WTC11 (cell line): ENCODE data around the gene FAM227A. TPM values are rescaled to one million over a fixed set of nuclear protein-coding genes. Genes with fewer than 3 reads are reported as not detected.

ENCODE experiments used
- ATAC-seq: fragments of 200-7000 bp; cut with Tn5 transposase; 2 replicates; pipeline ENCODE4 v1.10.0; 2021; ENCODE audit warnings: mild to moderate bottlenecking, moderate library complexity
- CTCF ChIA-PET: fragments of 300-600 bp; sonication (Branson Sonifier 250); formaldehyde crosslinking; loops from one replicate; lab custom pipeline; 2021; ENCODE audit warnings: antibody characterized with exemption; lab: Charles Lee
- POLR2A ChIA-PET: fragments of 350-600 bp; sonication (Branson Sonifier 250); formaldehyde crosslinking; loops from one replicate; lab custom pipeline; 2021; ENCODE audit warnings: antibody characterized with exemption; lab: Charles Lee
- DNase-seq: peaks from one replicate; pipeline ENCODE4 v3.0.0; 2021; ENCODE audit warnings: low spot score
- H3K27ac Mint-ChIP-seq: 2 replicates; pipeline ENCODE4 v1.8.0; 2021; ENCODE audit warnings: mixed read lengths
- H3K27me3 Mint-ChIP-seq: 2 replicates; pipeline ENCODE4 v1.8.0; 2021; ENCODE audit warnings: low read depth, mild to moderate bottlenecking, moderate library complexity, mixed read lengths
- H3K36me3 Mint-ChIP-seq: 2 replicates; pipeline ENCODE4 v1.8.0; 2021; ENCODE audit warnings: mixed read lengths
- H3K4me1 Mint-ChIP-seq: 2 replicates; pipeline ENCODE4 v1.8.0; 2022; ENCODE audit warnings: mixed read lengths
- H3K4me3 Mint-ChIP-seq: 2 replicates; pipeline ENCODE4 v1.8.0; 2021; ENCODE audit warnings: mild to moderate bottlenecking, moderate library complexity, mixed read lengths
- H3K9me3 Mint-ChIP-seq: 2 replicates; pipeline ENCODE4 v1.8.0; 2021; ENCODE audit warnings: mixed read lengths
- ARID4B ChIP-seq: sonication (generic); formaldehyde crosslinking; IDR thresholded peaks from 2 replicates; pipeline ENCODE4 v1.8.0; 2023; ENCODE audit warnings: missing genetic modification reagents, mild to moderate bottlenecking, borderline replicate concordance
- ATF1 ChIP-seq: sonication (generic); formaldehyde crosslinking; IDR thresholded peaks from 2 replicates; pipeline ENCODE4 v1.8.1; 2023; ENCODE audit warnings: mild to moderate bottlenecking, moderate library complexity, missing genetic modification reagents
- HMGXB4 ChIP-seq: sonication (generic); formaldehyde crosslinking; IDR thresholded peaks from 2 replicates; pipeline ENCODE4 v1.8.1; 2023; ENCODE audit warnings: mild to moderate bottlenecking, moderate library complexity, missing genetic modification reagents
- JAZF1 ChIP-seq: fragments of 250-450 bp; sonication (Bioruptor Pico); IDR thresholded peaks from 2 replicates; pipeline ENCODE4 v1.9.0; 2021; ENCODE audit warnings: moderate library complexity, mild to moderate bottlenecking, inconsistent platforms
- JUN ChIP-seq: sonication (generic); formaldehyde crosslinking; IDR thresholded peaks from 2 replicates; pipeline ENCODE4 v1.8.0; 2023; ENCODE audit warnings: mild to moderate bottlenecking, missing genetic modification reagents
- KAT7 ChIP-seq: sonication (generic); formaldehyde crosslinking; IDR thresholded peaks from 2 replicates; pipeline ENCODE4 v1.8.1; 2023; ENCODE audit warnings: missing genetic modification reagents, mild to moderate bottlenecking, borderline replicate concordance
- NR3C1 ChIP-seq: sonication (generic); formaldehyde crosslinking; conservative IDR thresholded peaks from 2 replicates; pipeline ENCODE4 v1.8.1; 2023; ENCODE audit warnings: low read depth, mild to moderate bottlenecking, missing genetic modification reagents
- SP1 ChIP-seq: sonication (generic); formaldehyde crosslinking; conservative IDR thresholded peaks from 2 replicates; pipeline ENCODE4 v1.8.1; 2022; ENCODE audit warnings: missing genetic modification reagents
- ZNF219 ChIP-seq: sonication (generic); formaldehyde crosslinking; IDR thresholded peaks from 2 replicates; pipeline ENCODE4 v1.8.0; 2023; ENCODE audit warnings: missing genetic modification reagents, mild to moderate bottlenecking, borderline replicate concordance
- ZSCAN18 ChIP-seq: fragments of 250-450 bp; sonication (Bioruptor Pico); IDR thresholded peaks from 2 replicates; pipeline ENCODE4 v2.1.2; 2022; ENCODE audit warnings: mild to moderate bottlenecking, moderate library complexity
- total RNA-seq: library from RNA; stranded (reverse); gene quantifications from 3 replicates; pipeline ENCODE4 v1.2.3, GENCODE V29; 2021
- TF ChIP-seq, protein P1 (sequence below): fragments of 250-450 bp; sonication (Bioruptor Pico); IDR thresholded peaks from 2 replicates; pipeline ENCODE4 v1.9.0; 2021; ENCODE audit warnings: moderate library complexity, mild to moderate bottlenecking, inconsistent platforms, borderline replicate concordance

FAM227A gene
- total RNA-seq, 1 experiment from 2014 or later: 3.8 TPM

DNA sequence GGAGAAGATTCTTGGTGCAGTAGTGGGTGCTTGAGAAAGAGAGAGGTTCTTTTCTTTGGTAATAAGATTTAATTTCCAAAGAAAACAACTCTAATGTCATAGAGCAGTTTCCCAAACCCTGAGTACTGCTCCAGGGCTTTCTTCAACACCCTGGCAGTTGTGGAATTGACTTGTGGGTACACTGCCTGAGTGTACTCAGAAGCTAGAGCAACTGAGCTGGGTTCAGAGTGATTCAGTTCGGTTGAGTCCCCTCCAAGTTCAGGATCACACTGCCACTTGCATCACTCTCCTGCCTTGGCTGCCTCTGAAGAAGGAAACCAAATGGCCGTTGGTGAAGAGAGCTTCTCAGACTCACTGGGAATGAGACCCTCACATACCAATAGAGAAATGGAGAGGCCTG lies 91.5 kb downstream of the FAM227A start:
- H3K27ac Mint-ChIP-seq: no peak overlapping the region
- DNase-seq: no peak
- CTCF ChIA-PET: interaction anchor here (0.9 kb wide), 1 partner anchor 43 kb away, joined by 3 read pairs; no protein-coding TSS in a partner anchor

DNA sequence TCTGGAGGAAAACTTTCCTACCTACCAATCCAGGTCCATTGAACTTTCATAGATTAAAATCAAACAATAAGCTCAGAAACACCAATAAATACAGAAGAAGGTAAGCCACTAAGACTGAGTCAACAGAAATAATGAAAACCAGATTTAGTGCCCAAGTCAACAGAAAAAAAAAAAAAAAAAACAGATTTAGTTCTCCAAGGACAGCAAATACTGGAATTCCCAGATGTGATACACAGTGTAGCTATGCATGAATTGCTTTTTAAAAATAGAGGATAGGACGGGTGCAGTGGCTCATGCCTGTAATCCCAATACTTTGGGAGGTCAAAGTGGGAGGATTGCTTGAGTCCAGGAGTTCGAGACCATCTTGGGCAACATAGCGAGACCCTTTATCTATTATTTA lies 101.9 kb downstream of the FAM227A start:
- no peaks in the 10 kb centered on the region for H3K36me3 Mint-ChIP-seq
- DNase-seq (no peak), ATAC-seq (no peak)
- H3K9me3 Mint-ChIP-seq: no peaks in the 10 kb centered on the region
- H3K27me3 Mint-ChIP-seq: no peaks in the 10 kb centered on the region
- ChIA-PET POLR2A (interaction anchor here (0.7 kb wide), 1 partner anchor 101 kb away, joined by 4 read pairs; no protein-coding TSS in a partner anchor), CTCF (interaction anchor here (0.8 kb wide), 1 partner anchor 502 kb away, joined by 3 read pairs; no protein-coding TSS in a partner anchor)
- no peak overlapping the region for H3K4me3 Mint-ChIP-seq
- no peaks in the 10 kb centered on the region for H3K4me1 Mint-ChIP-seq
- no peak overlapping the region for H3K27ac Mint-ChIP-seq
- TF ChIP-seq JUN (no peak), ARID4B (CRISPR knock-in tag) (no peak)

More for the DNA sequence above, 91.5 kb downstream of the FAM227A start:
- TF ChIP-seq ZNF219 (CRISPR knock-in tag) (no peak), HMGXB4 (CRISPR knock-in tag) (no peak), ATF1 (CRISPR knock-in tag) (no peak), KAT7 (CRISPR knock-in tag) (no peak), SP1 (CRISPR knock-in tag) (no peak), NR3C1 (no peak), JAZF1 (CRISPR knock-in tag) (no peak), ZSCAN18 (CRISPR knock-in tag) (no peak), ARID4B (CRISPR knock-in tag) (no peak)
- TF ChIP-seq, protein P1, sequence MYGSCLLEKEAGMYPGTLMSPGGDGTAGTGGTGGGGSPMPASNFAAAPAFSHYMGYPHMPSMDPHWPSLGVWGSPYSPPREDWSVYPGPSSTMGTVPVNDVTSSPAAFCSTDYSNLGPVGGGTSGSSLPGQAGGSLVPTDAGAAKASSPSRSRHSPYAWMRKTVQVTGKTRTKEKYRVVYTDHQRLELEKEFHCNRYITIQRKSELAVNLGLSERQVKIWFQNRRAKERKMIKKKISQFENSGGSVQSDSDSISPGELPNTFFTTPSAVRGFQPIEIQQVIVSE: no peak
- no peaks in the 10 kb centered on the region for H3K36me3 Mint-ChIP-seq
- ATAC-seq: no peak
- no peaks in the 10 kb centered on the region for H3K9me3 Mint-ChIP-seq
- no peaks in the 10 kb centered on the region for H3K27me3 Mint-ChIP-seq
- no peak overlapping the region for H3K4me3 Mint-ChIP-seq
- H3K4me1 Mint-ChIP-seq: peaks cover 16% of the 10 kb centered on the region
- POLR2A ChIA-PET: interaction anchor here (0.6 kb wide), 1 partner anchor 33 kb away, joined by 5 read pairs; no protein-coding TSS in a partner anchor
